Measurements from ENCODE around the gene SMIM13. TPM values are rescaled to one million over a fixed set of nuclear protein-coding genes. Genes with fewer than 3 reads are reported as not detected.
A peak's percentile ranks its signal among the peaks of the same experiment; 100 is the strongest.

The SMIM13 gene
- total and polyA plus RNA-seq, 12 donors = 1.9 to 11.5 (median 6.7) TPM

DNA sequence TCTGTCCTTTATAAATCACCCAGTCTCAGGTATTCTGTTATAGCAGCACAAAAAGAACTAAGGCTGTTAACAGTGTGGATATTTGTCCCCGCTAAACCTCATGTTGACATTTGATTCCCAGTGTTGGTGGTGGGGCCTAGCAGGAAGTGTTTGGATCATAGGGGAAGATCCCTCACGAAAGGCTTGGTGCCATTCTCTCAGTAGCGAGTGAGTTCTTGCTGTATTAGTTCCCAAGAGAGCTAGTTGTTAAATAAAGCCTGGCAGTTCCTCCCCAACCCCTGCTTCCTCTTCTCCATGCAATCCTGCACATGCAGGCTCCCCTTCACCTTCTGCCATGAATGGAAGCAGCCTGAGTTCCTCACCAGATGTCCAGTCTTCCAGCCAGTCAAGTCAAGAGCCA lies 47.7 kb downstream of the SMIM13 start:
- H3K9me3 ChIP-seq (replicated peaks in 1 of 3) = no peaks in the 10 kb centered on the region
- DNase-seq = no peak
- no peak for TF ChIP-seq POLR2A (IDR thresholded peaks at IDR 0.05)
- TF ChIP-seq, protein P1, sequence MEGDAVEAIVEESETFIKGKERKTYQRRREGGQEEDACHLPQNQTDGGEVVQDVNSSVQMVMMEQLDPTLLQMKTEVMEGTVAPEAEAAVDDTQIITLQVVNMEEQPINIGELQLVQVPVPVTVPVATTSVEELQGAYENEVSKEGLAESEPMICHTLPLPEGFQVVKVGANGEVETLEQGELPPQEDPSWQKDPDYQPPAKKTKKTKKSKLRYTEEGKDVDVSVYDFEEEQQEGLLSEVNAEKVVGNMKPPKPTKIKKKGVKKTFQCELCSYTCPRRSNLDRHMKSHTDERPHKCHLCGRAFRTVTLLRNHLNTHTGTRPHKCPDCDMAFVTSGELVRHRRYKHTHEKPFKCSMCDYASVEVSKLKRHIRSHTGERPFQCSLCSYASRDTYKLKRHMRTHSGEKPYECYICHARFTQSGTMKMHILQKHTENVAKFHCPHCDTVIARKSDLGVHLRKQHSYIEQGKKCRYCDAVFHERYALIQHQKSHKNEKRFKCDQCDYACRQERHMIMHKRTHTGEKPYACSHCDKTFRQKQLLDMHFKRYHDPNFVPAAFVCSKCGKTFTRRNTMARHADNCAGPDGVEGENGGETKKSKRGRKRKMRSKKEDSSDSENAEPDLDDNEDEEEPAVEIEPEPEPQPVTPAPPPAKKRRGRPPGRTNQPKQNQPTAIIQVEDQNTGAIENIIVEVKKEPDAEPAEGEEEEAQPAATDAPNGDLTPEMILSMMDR (IDR thresholded peaks at IDR 0.05) = no peak
- peaks cover 0 to 8% of the 10 kb centered on the region in 2 donors for H3K4me1 ChIP-seq (replicated peaks in 1 of 2)
- no peak overlapping the region for H3K4me3 ChIP-seq
- intact Hi-C loops (cut with DNase I) = no loop called here
- H3K36me3 ChIP-seq (replicated peaks in 1 of 2) = no peaks in the 10 kb centered on the region
- no peak overlapping the region for H3K27ac ChIP-seq
- H3K27me3 ChIP-seq = no peaks in the 10 kb centered on the region
- 78 to 97% (median 85%) methylated on average over 1 to 3 of the region's 3 CpGs for WGBS, 4 donors

DNA sequence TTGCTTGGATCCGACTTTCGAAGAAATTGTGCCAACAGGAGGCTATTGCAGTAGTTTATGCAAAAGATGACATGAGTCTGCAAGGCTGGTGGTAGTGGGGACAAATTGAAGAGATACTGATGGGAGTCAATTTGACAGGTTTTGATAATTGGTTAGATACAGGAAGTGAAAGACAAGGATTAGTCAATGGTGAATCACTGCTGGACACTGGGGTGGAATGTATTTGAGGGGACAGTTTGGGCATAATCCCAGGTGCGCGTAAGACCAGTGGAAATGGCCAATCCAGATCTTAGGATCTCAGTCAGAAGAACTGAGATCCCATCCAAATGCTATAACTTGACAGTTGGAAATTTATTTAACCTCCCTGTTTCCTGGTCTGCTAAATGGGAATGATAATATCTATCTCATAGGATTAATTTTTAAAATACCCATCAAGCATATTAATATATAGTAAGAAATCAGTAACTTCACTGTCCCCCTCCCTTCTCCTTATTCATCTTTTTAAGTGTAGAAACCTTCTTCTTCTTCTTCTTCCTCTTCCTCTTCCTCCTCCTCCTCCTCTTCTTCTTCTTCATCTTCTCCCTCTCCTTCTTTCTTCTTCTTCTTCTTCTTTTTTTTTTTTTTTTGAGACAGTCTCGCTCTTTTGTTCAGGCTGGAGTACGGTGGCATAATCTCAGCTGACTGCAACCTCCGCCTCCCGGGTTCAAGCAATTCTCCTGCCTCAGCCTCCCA lies 48.8 kb downstream of the SMIM13 start:
- Histone ChIP-seq H3K4me3 (no peak overlapping the region), H3K36me3 (replicated peaks in 1 of 2) (no peaks in the 10 kb centered on the region), H3K27ac (no peak overlapping the region), H3K9me3 (replicated peaks in 1 of 3) (no peaks in the 10 kb centered on the region), H3K4me1 (replicated peaks in 1 of 2) (peaks cover 0 to 8% of the 10 kb centered on the region in 2 donors), H3K27me3 (no peaks in the 10 kb centered on the region)
- TF ChIP-seq POLR2A (IDR thresholded peaks at IDR 0.05) = no peak
- TF ChIP-seq, protein P1 (IDR thresholded peaks at IDR 0.05) = no peak
- 93 to 97% (median 95%) methylated on average over 8 of the region's 8 CpGs for WGBS, 4 donors
- no peak for DNase-seq
- intact Hi-C loops (cut with DNase I) = no loop called here

DNA sequence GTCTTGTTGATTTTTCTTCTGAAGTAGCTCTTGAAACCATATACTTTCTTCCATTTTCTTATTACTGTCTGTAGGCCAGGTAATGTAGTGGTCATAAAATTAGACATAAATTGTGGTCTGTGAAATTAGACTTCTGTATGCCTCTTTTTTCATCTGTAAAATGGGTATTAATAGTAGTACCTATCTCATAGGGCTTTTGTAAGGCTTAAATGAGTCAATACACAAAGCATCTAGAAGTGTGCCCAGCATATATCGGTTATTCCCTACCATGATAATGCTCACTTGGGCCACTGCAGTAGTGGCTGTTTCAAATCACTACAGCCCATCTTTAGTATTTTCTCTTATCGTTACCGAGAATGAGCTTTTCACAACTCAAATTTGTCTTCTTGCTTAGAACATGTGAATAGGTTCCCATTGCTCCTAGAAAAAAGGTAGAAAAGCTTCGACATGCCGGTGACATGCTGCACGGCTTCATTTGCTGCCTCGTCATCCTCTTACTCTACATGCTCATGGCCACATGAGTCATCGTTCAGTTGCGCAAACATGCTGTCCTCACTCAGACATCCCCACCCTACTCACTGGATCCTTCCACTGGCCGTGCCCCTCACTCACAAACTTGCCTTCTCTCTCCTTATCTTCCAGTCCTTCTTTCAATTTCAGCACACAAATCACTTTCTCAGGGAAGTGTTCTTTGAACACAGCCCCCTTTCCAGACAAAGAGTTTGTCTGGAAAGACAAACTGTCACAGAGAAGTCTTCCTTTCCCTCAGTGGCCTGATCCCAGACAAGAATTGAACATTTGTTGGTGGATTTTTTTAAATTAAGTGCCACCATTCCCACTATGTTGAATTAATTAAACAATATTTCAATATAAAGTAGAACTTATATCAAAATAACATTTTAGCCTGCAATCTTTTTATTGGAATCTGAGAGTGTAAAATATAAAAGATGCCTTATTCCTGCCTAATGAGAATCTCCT lies 50.0 kb downstream of the SMIM13 start:
- Histone ChIP-seq H3K4me3 (no peak overlapping the region), H3K27ac (peak overlapping the region in 2 of 5 donors; percentile 35 to 46), H3K4me1 (replicated peaks in 1 of 2) (peaks cover 0 to 8% of the 10 kb centered on the region in 2 donors), H3K9me3 (replicated peaks in 1 of 3) (no peaks in the 10 kb centered on the region), H3K36me3 (replicated peaks in 1 of 2) (no peaks in the 10 kb centered on the region), H3K27me3 (no peaks in the 10 kb centered on the region)
- intact Hi-C loops (cut with DNase I) = loop anchor here in 1 of 2 donors (2.0 kb wide), 1 partner anchor 353 kb away; no protein-coding TSS in a partner anchor
- peak; percentile 82 to 94 (median 91) for DNase-seq
- 42 to 56% (median 48%) methylated on average over 10 of the region's 10 CpGs for WGBS, 4 donors
- TF ChIP-seq POLR2A (IDR thresholded peaks at IDR 0.05) = no peak
- TF ChIP-seq, protein P1 (IDR thresholded peaks at IDR 0.05) = peak in 1 of 6 experiments; percentile 1

DNA sequence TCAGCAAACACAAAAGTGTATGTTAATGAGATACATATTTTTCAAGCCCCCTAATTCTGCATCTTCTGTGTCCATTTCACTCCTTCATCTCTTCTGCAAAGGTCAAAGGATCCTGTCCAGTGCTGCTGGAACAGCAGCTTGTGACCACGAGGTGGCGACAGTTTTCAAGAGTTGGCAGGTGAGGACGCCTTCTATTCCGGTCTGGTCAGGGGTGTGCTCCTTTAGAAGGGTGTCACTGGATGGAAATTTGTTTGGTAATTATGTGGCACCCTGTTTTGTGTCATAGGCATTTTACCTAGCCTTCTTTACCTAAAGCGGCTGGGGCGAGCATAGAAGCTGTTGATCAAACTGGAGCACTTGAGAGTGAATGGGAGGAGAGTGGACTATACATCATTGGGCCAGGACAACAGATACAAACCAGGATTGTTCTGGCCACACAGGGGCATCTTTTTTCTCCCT lies 50.8 kb downstream of the SMIM13 start:
- H3K27me3 ChIP-seq = no peaks in the 10 kb centered on the region
- intact Hi-C loops (cut with DNase I) = loop anchor here in 1 of 2 donors (2.0 kb wide), 1 partner anchor 352 kb away; no protein-coding TSS in a partner anchor
- peaks cover 0 to 8% of the 10 kb centered on the region in 2 donors for H3K4me1 ChIP-seq (replicated peaks in 1 of 2)
- H3K4me3 ChIP-seq = no peak overlapping the region
- H3K9me3 ChIP-seq (replicated peaks in 1 of 3) = no peaks in the 10 kb centered on the region
- peak; percentile 69 to 88 (median 76) for DNase-seq
- TF ChIP-seq, protein P1 (IDR thresholded peaks at IDR 0.05) = peak; percentile 70 to 93 (median 86)
- no peak for TF ChIP-seq POLR2A (IDR thresholded peaks at IDR 0.05)
- H3K36me3 ChIP-seq (replicated peaks in 1 of 2) = no peaks in the 10 kb centered on the region
- no peak overlapping the region for H3K27ac ChIP-seq
- WGBS, 4 donors = 18 to 28% (median 25%) methylated on average over 6 of the region's 6 CpGs
